ENCODE measurements around the gene PPT2. TPM values are rescaled to one million over a fixed set of nuclear protein-coding genes. Genes with fewer than 3 reads are reported as not detected.

Gene PPT2
- total and polyA plus RNA-seq, 2 of the 8 experiments (the other 6 are each of a cell fraction or from before 2014, with no cell fraction given), result 24.1 to 39.5 TPM

GRCh38 chr6:32195652-32195901 lies 41.6 kb downstream of the PPT2 start (continued):
- TF ChIP-seq NRF1 (IDR thresholded peaks at IDR 0.05; ENCODE audit: low read depth, low read length), result peak; percentile 74
- TF ChIP-seq ASH2L (IDR thresholded peaks at IDR 0.05; ENCODE audit: low read length), result no peak
- no peak; a peak in 1 of 3 replicates for TF ChIP-seq POLR2A (IDR thresholded peaks at IDR 0.05; ENCODE audit: control extremely low read depth in 1 of 2, low read depth in 2 of 2, low read length in 2 of 2)
- no peak for TF ChIP-seq FOSL1 (IDR thresholded peaks at IDR 0.05; ENCODE audit: insufficient read depth, low read depth, low read length)
- TF ChIP-seq, protein P1, sequence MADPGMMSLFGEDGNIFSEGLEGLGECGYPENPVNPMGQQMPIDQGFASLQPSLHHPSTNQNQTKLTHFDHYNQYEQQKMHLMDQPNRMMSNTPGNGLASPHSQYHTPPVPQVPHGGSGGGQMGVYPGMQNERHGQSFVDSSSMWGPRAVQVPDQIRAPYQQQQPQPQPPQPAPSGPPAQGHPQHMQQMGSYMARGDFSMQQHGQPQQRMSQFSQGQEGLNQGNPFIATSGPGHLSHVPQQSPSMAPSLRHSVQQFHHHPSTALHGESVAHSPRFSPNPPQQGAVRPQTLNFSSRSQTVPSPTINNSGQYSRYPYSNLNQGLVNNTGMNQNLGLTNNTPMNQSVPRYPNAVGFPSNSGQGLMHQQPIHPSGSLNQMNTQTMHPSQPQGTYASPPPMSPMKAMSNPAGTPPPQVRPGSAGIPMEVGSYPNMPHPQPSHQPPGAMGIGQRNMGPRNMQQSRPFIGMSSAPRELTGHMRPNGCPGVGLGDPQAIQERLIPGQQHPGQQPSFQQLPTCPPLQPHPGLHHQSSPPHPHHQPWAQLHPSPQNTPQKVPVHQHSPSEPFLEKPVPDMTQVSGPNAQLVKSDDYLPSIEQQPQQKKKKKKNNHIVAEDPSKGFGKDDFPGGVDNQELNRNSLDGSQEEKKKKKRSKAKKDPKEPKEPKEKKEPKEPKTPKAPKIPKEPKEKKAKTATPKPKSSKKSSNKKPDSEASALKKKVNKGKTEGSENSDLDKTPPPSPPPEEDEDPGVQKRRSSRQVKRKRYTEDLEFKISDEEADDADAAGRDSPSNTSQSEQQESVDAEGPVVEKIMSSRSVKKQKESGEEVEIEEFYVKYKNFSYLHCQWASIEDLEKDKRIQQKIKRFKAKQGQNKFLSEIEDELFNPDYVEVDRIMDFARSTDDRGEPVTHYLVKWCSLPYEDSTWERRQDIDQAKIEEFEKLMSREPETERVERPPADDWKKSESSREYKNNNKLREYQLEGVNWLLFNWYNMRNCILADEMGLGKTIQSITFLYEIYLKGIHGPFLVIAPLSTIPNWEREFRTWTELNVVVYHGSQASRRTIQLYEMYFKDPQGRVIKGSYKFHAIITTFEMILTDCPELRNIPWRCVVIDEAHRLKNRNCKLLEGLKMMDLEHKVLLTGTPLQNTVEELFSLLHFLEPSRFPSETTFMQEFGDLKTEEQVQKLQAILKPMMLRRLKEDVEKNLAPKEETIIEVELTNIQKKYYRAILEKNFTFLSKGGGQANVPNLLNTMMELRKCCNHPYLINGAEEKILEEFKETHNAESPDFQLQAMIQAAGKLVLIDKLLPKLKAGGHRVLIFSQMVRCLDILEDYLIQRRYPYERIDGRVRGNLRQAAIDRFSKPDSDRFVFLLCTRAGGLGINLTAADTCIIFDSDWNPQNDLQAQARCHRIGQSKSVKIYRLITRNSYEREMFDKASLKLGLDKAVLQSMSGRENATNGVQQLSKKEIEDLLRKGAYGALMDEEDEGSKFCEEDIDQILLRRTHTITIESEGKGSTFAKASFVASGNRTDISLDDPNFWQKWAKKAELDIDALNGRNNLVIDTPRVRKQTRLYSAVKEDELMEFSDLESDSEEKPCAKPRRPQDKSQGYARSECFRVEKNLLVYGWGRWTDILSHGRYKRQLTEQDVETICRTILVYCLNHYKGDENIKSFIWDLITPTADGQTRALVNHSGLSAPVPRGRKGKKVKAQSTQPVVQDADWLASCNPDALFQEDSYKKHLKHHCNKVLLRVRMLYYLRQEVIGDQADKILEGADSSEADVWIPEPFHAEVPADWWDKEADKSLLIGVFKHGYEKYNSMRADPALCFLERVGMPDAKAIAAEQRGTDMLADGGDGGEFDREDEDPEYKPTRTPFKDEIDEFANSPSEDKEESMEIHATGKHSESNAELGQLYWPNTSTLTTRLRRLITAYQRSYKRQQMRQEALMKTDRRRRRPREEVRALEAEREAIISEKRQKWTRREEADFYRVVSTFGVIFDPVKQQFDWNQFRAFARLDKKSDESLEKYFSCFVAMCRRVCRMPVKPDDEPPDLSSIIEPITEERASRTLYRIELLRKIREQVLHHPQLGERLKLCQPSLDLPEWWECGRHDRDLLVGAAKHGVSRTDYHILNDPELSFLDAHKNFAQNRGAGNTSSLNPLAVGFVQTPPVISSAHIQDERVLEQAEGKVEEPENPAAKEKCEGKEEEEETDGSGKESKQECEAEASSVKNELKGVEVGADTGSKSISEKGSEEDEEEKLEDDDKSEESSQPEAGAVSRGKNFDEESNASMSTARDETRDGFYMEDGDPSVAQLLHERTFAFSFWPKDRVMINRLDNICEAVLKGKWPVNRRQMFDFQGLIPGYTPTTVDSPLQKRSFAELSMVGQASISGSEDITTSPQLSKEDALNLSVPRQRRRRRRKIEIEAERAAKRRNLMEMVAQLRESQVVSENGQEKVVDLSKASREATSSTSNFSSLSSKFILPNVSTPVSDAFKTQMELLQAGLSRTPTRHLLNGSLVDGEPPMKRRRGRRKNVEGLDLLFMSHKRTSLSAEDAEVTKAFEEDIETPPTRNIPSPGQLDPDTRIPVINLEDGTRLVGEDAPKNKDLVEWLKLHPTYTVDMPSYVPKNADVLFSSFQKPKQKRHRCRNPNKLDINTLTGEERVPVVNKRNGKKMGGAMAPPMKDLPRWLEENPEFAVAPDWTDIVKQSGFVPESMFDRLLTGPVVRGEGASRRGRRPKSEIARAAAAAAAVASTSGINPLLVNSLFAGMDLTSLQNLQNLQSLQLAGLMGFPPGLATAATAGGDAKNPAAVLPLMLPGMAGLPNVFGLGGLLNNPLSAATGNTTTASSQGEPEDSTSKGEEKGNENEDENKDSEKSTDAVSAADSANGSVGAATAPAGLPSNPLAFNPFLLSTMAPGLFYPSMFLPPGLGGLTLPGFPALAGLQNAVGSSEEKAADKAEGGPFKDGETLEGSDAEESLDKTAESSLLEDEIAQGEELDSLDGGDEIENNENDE (IDR thresholded peaks at IDR 0.05; ENCODE audit: insufficient replicate concordance, low read length), result no peak
- TF ChIP-seq EGR1 (IDR thresholded peaks at IDR 0.05; ENCODE audit: borderline replicate concordance, low read depth, low read length), result 0 out of 2 replicates have a peak, but pooled peaks have one; percentile 91
- TF ChIP-seq CEBPB (IDR thresholded peaks at IDR 0.05; ENCODE audit: low read depth, low read length), result no peak
- no peak for TF ChIP-seq YY1 (IDR thresholded peaks at IDR 0.05; ENCODE audit: low read depth, low read length)
- TF ChIP-seq CHD2 (IDR thresholded peaks at IDR 0.05; ENCODE audit: low read length), result no peak
- no peak for TF ChIP-seq SAP30 (IDR thresholded peaks at IDR 0.05; ENCODE audit: insufficient read depth, insufficient replicate concordance, low read length)
- TF ChIP-seq KDM4A (IDR thresholded peaks at IDR 0.05; ENCODE audit: low read depth, low read length, severe bottlenecking), result no peak
- TF ChIP-seq PHF8 (conservative IDR thresholded peaks at IDR 0.05; ENCODE audit: low read depth, low read length), result no peak
- no peak for TF ChIP-seq KDM1A (IDR thresholded peaks at IDR 0.05; ENCODE audit: borderline replicate concordance, low read length)

Data from H1 (cell line).